Lung (tissue), 12 donors: Measurements from ENCODE around the gene IRX5. TPM values are rescaled to one million over a fixed set of nuclear protein-coding genes. Genes with fewer than 3 reads are reported as not detected.

Source experiments
- ATAC-seq: fragments of 200-7000 bp; cut with Tn5 transposase; one replicate; pipeline ENCODE4 v1.9.1; 2020; ENCODE audit warnings: moderate number of reproducible peaks; ENCODE audit not compliant: insufficient read depth, low FRiP score
- DNase-seq, 3 donors: peaks; one replicate each; pipeline ENCODE4 v3.0.0-alpha.2; 2013 to 2017
- H3K27ac ChIP-seq, 2 donors: one replicate each; pipeline ENCODE4 v1.5.1; 2013; ENCODE audit warnings: mild to moderate bottlenecking in 2 of 2, moderate library complexity in 2 of 2, control low read depth in 1 of 2, inconsistent platforms in 1 of 2, low read depth in 1 of 2, low read length in 1 of 2
- H3K27me3 ChIP-seq, 3 donors: one replicate each; pipeline ENCODE4 v1.5.1; 2013; ENCODE audit warnings: low read length in 2 of 3; ENCODE audit not compliant: control insufficient read depth in 3 of 3, insufficient read depth in 3 of 3
- H3K36me3 ChIP-seq, 4 donors: one replicate each; pipeline ENCODE4 v1.5.1; 2013; ENCODE audit warnings: low read length in 4 of 4, mild to moderate bottlenecking in 1 of 4, moderate library complexity in 1 of 4; ENCODE audit not compliant: control insufficient read depth in 4 of 4, insufficient read depth in 4 of 4
- H3K4me1 ChIP-seq, 5 donors: one replicate each; pipeline ENCODE4 v1.5.1; 2013; ENCODE audit warnings: low read length in 5 of 5, mild to moderate bottlenecking in 2 of 5, moderate library complexity in 1 of 5; ENCODE audit not compliant: control insufficient read depth in 5 of 5, insufficient read depth in 5 of 5
- H3K4me3 ChIP-seq: one replicate; pipeline ENCODE4 v1.5.1; 2013; ENCODE audit warnings: mild to moderate bottlenecking, control low read depth, moderate library complexity
- H3K9ac ChIP-seq, 2 donors: one replicate each; pipeline ENCODE4 v1.5.1; 2013; ENCODE audit warnings: low read length in 2 of 2, control low read depth in 1 of 2; ENCODE audit not compliant: insufficient read depth in 1 of 2
- H3K9me3 ChIP-seq, 4 donors: one replicate each; pipeline ENCODE4 v1.5.1; 2013; ENCODE audit warnings: low read length in 3 of 4, mild to moderate bottlenecking in 1 of 4, moderate library complexity in 1 of 4; ENCODE audit not compliant: control insufficient read depth in 4 of 4, insufficient read depth in 3 of 4
- WGBS, 2 donors: extraction: QIAGEN DNeasy Blood & Tissue Kit; methylation state at CpG; one replicate each; pipeline ENCODE4 v1.1.7; 2013; 5-methylcytosine and 5-hydroxymethylcytosine counted together
- polyA plus RNA-seq, 2 donors: library from polyadenylated mRNA; stranded (reverse); fragments of 200-250 nt; gene quantifications; one replicate each; pipeline ENCODE4 v1.2.1, GENCODE V29; 2013
- total RNA-seq, 2 donors: library from RNA; depleted of rRNA in 1 of 2; stranded (reverse); fragments of >200 nt in 1 of 2; gene quantifications; one replicate each; pipeline ENCODE4 v1.2.1, GENCODE V29; 2014 to 2021
- TF ChIP-seq, protein P1 (sequence below): IDR thresholded peaks from 2 replicates; pipeline ENCODE4 v1.5.1; 2012; ENCODE audit warnings: mild to moderate bottlenecking; ENCODE audit errors: control extremely low read depth, extremely low read depth
- donor health status: control.
- donor health status: control.
- donor health status: Bipolar disorder and iron deficiency.
- donor health status: healthy.
- donor health status: DM: yes; HTN: yes; CAD: no.

Gene IRX5
- total and polyA plus RNA-seq, 4 donors, result 5.6 to 30.2 (median 25.7) TPM

DNA sequence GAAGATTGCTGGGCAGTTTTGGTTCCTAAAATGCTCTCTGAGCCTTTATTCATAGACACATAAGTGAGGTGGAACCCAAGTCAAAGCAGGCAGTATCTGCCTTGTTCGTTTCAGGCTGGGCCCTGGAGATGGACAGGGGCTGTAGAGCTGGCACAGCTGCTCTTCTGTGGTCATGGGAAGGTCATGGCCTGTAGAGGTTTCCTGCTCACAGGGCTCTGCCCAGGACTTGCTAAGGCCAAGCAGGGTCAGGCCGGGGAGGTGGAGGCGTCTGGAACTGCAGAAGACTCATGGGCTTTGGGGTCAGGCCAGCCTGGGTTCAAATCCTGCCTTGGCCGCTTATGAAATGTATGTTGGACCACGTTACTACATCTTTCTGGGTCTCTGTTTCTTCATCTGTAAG, 50.2 kb downstream of the IRX5 start:
- H3K9me3 ChIP-seq, result peaks cover 0 to 3% (median 0%) of the 10 kb centered on the region in 4 donors
- no peaks in the 10 kb centered on the region for H3K27me3 ChIP-seq
- no peak overlapping the region for H3K27ac ChIP-seq
- no peaks in the 10 kb centered on the region for H3K4me1 ChIP-seq
- no peak overlapping the region for H3K9ac ChIP-seq
- 81 to 85% methylated on average over 5 of the region's 5 CpGs for WGBS, 2 donors
- no peaks in the 10 kb centered on the region for H3K36me3 ChIP-seq
- DNase-seq (no peak), ATAC-seq (no peak)
- TF ChIP-seq, protein P1, sequence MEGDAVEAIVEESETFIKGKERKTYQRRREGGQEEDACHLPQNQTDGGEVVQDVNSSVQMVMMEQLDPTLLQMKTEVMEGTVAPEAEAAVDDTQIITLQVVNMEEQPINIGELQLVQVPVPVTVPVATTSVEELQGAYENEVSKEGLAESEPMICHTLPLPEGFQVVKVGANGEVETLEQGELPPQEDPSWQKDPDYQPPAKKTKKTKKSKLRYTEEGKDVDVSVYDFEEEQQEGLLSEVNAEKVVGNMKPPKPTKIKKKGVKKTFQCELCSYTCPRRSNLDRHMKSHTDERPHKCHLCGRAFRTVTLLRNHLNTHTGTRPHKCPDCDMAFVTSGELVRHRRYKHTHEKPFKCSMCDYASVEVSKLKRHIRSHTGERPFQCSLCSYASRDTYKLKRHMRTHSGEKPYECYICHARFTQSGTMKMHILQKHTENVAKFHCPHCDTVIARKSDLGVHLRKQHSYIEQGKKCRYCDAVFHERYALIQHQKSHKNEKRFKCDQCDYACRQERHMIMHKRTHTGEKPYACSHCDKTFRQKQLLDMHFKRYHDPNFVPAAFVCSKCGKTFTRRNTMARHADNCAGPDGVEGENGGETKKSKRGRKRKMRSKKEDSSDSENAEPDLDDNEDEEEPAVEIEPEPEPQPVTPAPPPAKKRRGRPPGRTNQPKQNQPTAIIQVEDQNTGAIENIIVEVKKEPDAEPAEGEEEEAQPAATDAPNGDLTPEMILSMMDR, result no peak
- no peak overlapping the region for H3K4me3 ChIP-seq
